Testis (tissue), 3 donors: Measurements from ENCODE around the gene ENPP7. TPM values are rescaled to one million over a fixed set of nuclear protein-coding genes. Genes with fewer than 3 reads are reported as not detected.
A peak's percentile ranks its signal among the peaks of the same experiment; 100 is the strongest.

Experiments used
- DNase-seq: peaks from one replicate; pipeline ENCODE4 v3.0.0-alpha.2; 2019
- H3K27ac ChIP-seq, 2 donors: fragments of 200-600 bp; sonication (generic); one replicate each; pipeline ENCODE4 v1.5.1; 2019
- H3K27me3 ChIP-seq: fragments of 200-600 bp; sonication (generic); one replicate; pipeline ENCODE4 v1.5.1; 2019
- H3K36me3 ChIP-seq: fragments of 200-600 bp; sonication (generic); one replicate; pipeline ENCODE4 v1.5.1; 2017; ENCODE audit warnings: low read depth; ENCODE audit errors: missing control alignments
- H3K4me1 ChIP-seq: fragments of 200-600 bp; sonication (generic); one replicate; pipeline ENCODE4 v1.5.1; 2019
- H3K4me3 ChIP-seq, 2 donors: fragments of 200-600 bp; sonication (generic); one replicate each; pipeline ENCODE4 v1.5.1; 2017 to 2019
- H3K9me3 ChIP-seq: fragments of 200-600 bp; sonication (generic); one replicate; pipeline ENCODE4 v1.5.1; 2017
- CTCF ChIP-seq, 3 experiments: fragments of 450-650 bp in 2 of 3; fragments of 200-600 bp in 1 of 3; sonication (generic) in 1 of 3; IDR thresholded peaks; one replicate each; pipeline ENCODE4 v1.5.1; 2016 to 2019; ENCODE audit warnings: antibody characterized with exemption in 3 of 3, mild to moderate bottlenecking in 2 of 3, moderate library complexity in 1 of 3
- POLR2A ChIP-seq: fragments of 450-650 bp; IDR thresholded peaks from one replicate; pipeline ENCODE4 v1.6.1; 2017; ENCODE audit warnings: antibody characterized with exemption, mild to moderate bottlenecking, moderate library complexity
- WGBS, 2 donors: methylation state at CpG; one replicate each; pipeline ENCODE4 v1.1.5; 2018; 5-methylcytosine and 5-hydroxymethylcytosine counted together
- intact Hi-C: fragments of 100-400 bp; cut with DNase I; formaldehyde crosslinking; loops from one replicate; pipeline ENCODE4 v1.15.1; 2023; ENCODE audit warnings: low total_unique reads
- polyA plus RNA-seq: library from polyadenylated mRNA; stranded (reverse); fragments of 350-450 nt; fragmentation: Illumina TruSeq; extraction: RNeasy Lipid Tissue Mini Kit (QIAGEN cat#74804); gene quantifications from one replicate; pipeline ENCODE4 v1.2.3, GENCODE V29; 2014; ENCODE audit warnings: low read depth, low replicate concordance; ENCODE audit not compliant: insufficient read depth
- total RNA-seq, 2 donors: library from RNA; depleted of rRNA; stranded (reverse); fragments of >200 nt; gene quantifications; one replicate each; pipeline ENCODE4 v1.2.3, GENCODE V29; 2016

Gene ENPP7
- total and polyA plus RNA-seq, 3 donors from 2014 or later, result 0.12 to 0.24 TPM; not detected in 1

GRCh38 chr17:79745641-79746105 is 14.9 kb downstream of the ENPP7 start:
- H3K9me3 ChIP-seq, result no peaks in the 10 kb centered on the region
- TF ChIP-seq CTCF (IDR thresholded peaks at IDR 0.05) (no peak), POLR2A (no peak)
- no peak overlapping the region for H3K27ac ChIP-seq
- intact Hi-C loops, result no loop called here
- H3K36me3 ChIP-seq, result no peaks in the 10 kb centered on the region
- H3K4me3 ChIP-seq, result no peak overlapping the region
- DNase-seq, result no peak
- peaks cover 3% of the 10 kb centered on the region for H3K4me1 ChIP-seq
- WGBS, 2 donors, result 59 to 65% methylated on average over 5 to 6 of the region's 6 CpGs
- H3K27me3 ChIP-seq, result no peaks in the 10 kb centered on the region

GRCh38 chr17:79746889-79747507 is 16.3 kb downstream of the ENPP7 start:
- 16 to 40% methylated on average over 11 to 22 of the region's 22 CpGs for WGBS, 2 donors
- H3K4me3 ChIP-seq, result peak overlapping the region in 1 of 2 donors; percentile 26
- no peaks in the 10 kb centered on the region for H3K4me1 ChIP-seq
- TF ChIP-seq POLR2A (no peak), CTCF (IDR thresholded peaks at IDR 0.05) (no peak)
- no peak for DNase-seq
- H3K9me3 ChIP-seq, result no peaks in the 10 kb centered on the region
- intact Hi-C loops, result no loop called here
- no peak overlapping the region for H3K27ac ChIP-seq
- H3K36me3 ChIP-seq, result no peaks in the 10 kb centered on the region
- H3K27me3 ChIP-seq, result no peaks in the 10 kb centered on the region

GRCh38 chr17:79747508-79748294 is 17.0 kb downstream of the ENPP7 start:
- H3K27ac ChIP-seq, result no peak overlapping the region
- H3K36me3 ChIP-seq, result no peaks in the 10 kb centered on the region
- intact Hi-C loops, result no loop called here
- no peaks in the 10 kb centered on the region for H3K9me3 ChIP-seq
- no peaks in the 10 kb centered on the region for H3K4me1 ChIP-seq
- peak overlapping the region; percentile 20 to 26 for H3K4me3 ChIP-seq
- no peak for TF ChIP-seq CTCF (IDR thresholded peaks at IDR 0.05)
- no peak for TF ChIP-seq POLR2A
- H3K27me3 ChIP-seq, result no peaks in the 10 kb centered on the region
- WGBS, 2 donors, result 3 to 8% methylated on average over 2 to 52 of the region's 74 CpGs
- DNase-seq, result peak; percentile 39

GRCh38 chr17:79748295-79749099 is 17.8 kb downstream of the ENPP7 start:
- H3K36me3 ChIP-seq, result no peaks in the 10 kb centered on the region
- intact Hi-C loops, result no loop called here
- H3K4me3 ChIP-seq, result peak overlapping the region in 1 of 2 donors; percentile 20
- no peaks in the 10 kb centered on the region for H3K9me3 ChIP-seq
- no peak overlapping the region for H3K27ac ChIP-seq
- H3K4me1 ChIP-seq, result no peaks in the 10 kb centered on the region
- TF ChIP-seq POLR2A, result no peak
- no peak for TF ChIP-seq CTCF (IDR thresholded peaks at IDR 0.05)
- no peak for DNase-seq
- H3K27me3 ChIP-seq, result no peaks in the 10 kb centered on the region
- 11 to 26% methylated on average over 3 to 21 of the region's 55 CpGs for WGBS, 2 donors
